A549 (cell line): ENCODE results near the gene ETF1.

Source experiments
- CHD2 ChIP-seq: fragments of 150-350 bp; IDR thresholded peaks from 2 replicates; pipeline ENCODE4 v1.6.1; 2014; ENCODE audit warnings: low read length; ENCODE audit not compliant: partially characterized antibody
- EHMT2 ChIP-seq: fragments of 200-600 bp; sonication (generic); IDR thresholded peaks from 2 replicates; pipeline ENCODE4 v1.6.1; 2016; ENCODE audit warnings: antibody characterized with exemption, low read depth, mild to moderate bottlenecking, moderate library complexity
- EP300 ChIP-seq, 2 experiments: fragments of >200 bp; sonication (Bioruptor Twin); formaldehyde crosslinking; IDR thresholded peaks; 2 replicates in 1 of 2; 3 replicates in 1 of 2; pipeline ENCODE4 v1.6.1; 2016 to 2017
- ESRRA ChIP-seq: fragments of 150-350 bp; IDR thresholded peaks from 2 replicates; pipeline ENCODE4 v1.6.1; 2014; ENCODE audit warnings: mild to moderate bottlenecking, low read length, borderline replicate concordance
- HDAC2 ChIP-seq: fragments of 200-600 bp; sonication (generic); IDR thresholded peaks from 2 replicates; pipeline ENCODE4 v1.6.1; 2016
- HOXA7 ChIP-seq: fragments of 250-450 bp; sonication (Bioruptor Pico); IDR thresholded peaks from 2 replicates; pipeline ENCODE4 v1.5.0; 2020; ENCODE audit warnings: mild to moderate bottlenecking, moderate library complexity
- KDM1A ChIP-seq: fragments of 200-600 bp; sonication (generic); IDR thresholded peaks from 2 replicates; pipeline ENCODE4 v1.6.1; 2016; ENCODE audit warnings: low read depth, mild to moderate bottlenecking
- MYC ChIP-seq: IDR thresholded peaks from 2 replicates; pipeline ENCODE4 v1.6.1; 2012; ENCODE audit warnings: mild to moderate bottlenecking, inconsistent platforms, low read length, improper control_type of control experiment, borderline replicate concordance
- POLR2A ChIP-seq: IDR thresholded peaks from 2 replicates; pipeline ENCODE4 v1.6.1; 2012; ENCODE audit warnings: mild to moderate bottlenecking, low read length
- RCOR1 ChIP-seq: fragments of 150-350 bp; IDR thresholded peaks from 2 replicates; pipeline ENCODE4 v1.6.1; 2014; ENCODE audit warnings: antibody characterized with exemption, low read length, low read depth
- TF ChIP-seq, protein P1 (sequence below): fragments of >200 bp; sonication (Bioruptor Twin); formaldehyde crosslinking; IDR thresholded peaks from 3 replicates; pipeline ENCODE4 v1.5.1; 2016
- TF ChIP-seq, protein P2 (sequence below): fragments of 200-600 bp; sonication (generic); IDR thresholded peaks from 2 replicates; pipeline ENCODE4 v1.6.1; 2016; ENCODE audit warnings: antibody characterized with exemption, mild to moderate bottlenecking, moderate library complexity
- TF ChIP-seq, protein P3 (sequence below): fragments of 450-650 bp; IDR thresholded peaks from 2 replicates; pipeline ENCODE4 v1.6.1; 2014; ENCODE audit warnings: antibody characterized with exemption
- TF ChIP-seq, protein P4 (sequence below): fragments of 150-350 bp; IDR thresholded peaks from 2 replicates; pipeline ENCODE4 v1.6.1; 2014; ENCODE audit warnings: low read depth, mild to moderate bottlenecking, low read length

DNA sequence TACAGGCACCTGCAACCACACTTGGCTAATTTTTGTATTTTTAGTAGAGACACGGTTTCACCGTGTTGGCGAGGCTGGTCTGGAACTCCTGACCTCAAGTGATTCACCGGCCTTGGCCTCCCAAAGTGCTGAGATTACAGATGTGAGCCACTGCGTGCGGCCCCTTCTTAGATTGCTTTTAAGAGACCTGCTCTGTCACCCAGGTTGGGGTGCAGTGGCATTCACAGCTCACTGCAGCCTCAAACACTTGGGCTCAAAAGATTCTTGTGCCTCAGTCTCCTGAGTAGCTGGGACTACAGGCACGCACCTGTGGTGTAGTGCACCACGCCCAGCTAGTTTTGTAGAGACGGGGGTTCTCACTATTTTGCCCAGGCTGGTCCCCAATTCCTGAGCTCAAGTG is 21.2 kb upstream of the ETF1 start:
- TF ChIP-seq RCOR1 (no peak), HOXA7 (CRISPR knock-in tag) (no peak), POLR2A (no peak), ESRRA (no peak), HDAC2 (no peak), EP300 (IDR thresholded peaks at IDR 0.05) (no peak), MYC (no peak), EHMT2 (no peak), CHD2 (no peak), KDM1A (no peak)
- TF ChIP-seq, protein P1, sequence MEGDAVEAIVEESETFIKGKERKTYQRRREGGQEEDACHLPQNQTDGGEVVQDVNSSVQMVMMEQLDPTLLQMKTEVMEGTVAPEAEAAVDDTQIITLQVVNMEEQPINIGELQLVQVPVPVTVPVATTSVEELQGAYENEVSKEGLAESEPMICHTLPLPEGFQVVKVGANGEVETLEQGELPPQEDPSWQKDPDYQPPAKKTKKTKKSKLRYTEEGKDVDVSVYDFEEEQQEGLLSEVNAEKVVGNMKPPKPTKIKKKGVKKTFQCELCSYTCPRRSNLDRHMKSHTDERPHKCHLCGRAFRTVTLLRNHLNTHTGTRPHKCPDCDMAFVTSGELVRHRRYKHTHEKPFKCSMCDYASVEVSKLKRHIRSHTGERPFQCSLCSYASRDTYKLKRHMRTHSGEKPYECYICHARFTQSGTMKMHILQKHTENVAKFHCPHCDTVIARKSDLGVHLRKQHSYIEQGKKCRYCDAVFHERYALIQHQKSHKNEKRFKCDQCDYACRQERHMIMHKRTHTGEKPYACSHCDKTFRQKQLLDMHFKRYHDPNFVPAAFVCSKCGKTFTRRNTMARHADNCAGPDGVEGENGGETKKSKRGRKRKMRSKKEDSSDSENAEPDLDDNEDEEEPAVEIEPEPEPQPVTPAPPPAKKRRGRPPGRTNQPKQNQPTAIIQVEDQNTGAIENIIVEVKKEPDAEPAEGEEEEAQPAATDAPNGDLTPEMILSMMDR, result no peak
- TF ChIP-seq, protein P2, sequence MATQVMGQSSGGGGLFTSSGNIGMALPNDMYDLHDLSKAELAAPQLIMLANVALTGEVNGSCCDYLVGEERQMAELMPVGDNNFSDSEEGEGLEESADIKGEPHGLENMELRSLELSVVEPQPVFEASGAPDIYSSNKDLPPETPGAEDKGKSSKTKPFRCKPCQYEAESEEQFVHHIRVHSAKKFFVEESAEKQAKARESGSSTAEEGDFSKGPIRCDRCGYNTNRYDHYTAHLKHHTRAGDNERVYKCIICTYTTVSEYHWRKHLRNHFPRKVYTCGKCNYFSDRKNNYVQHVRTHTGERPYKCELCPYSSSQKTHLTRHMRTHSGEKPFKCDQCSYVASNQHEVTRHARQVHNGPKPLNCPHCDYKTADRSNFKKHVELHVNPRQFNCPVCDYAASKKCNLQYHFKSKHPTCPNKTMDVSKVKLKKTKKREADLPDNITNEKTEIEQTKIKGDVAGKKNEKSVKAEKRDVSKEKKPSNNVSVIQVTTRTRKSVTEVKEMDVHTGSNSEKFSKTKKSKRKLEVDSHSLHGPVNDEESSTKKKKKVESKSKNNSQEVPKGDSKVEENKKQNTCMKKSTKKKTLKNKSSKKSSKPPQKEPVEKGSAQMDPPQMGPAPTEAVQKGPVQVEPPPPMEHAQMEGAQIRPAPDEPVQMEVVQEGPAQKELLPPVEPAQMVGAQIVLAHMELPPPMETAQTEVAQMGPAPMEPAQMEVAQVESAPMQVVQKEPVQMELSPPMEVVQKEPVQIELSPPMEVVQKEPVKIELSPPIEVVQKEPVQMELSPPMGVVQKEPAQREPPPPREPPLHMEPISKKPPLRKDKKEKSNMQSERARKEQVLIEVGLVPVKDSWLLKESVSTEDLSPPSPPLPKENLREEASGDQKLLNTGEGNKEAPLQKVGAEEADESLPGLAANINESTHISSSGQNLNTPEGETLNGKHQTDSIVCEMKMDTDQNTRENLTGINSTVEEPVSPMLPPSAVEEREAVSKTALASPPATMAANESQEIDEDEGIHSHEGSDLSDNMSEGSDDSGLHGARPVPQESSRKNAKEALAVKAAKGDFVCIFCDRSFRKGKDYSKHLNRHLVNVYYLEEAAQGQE, result no peak
- TF ChIP-seq, protein P3, sequence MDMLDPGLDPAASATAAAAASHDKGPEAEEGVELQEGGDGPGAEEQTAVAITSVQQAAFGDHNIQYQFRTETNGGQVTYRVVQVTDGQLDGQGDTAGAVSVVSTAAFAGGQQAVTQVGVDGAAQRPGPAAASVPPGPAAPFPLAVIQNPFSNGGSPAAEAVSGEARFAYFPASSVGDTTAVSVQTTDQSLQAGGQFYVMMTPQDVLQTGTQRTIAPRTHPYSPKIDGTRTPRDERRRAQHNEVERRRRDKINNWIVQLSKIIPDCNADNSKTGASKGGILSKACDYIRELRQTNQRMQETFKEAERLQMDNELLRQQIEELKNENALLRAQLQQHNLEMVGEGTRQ, result no peak
- TF ChIP-seq, protein P4, sequence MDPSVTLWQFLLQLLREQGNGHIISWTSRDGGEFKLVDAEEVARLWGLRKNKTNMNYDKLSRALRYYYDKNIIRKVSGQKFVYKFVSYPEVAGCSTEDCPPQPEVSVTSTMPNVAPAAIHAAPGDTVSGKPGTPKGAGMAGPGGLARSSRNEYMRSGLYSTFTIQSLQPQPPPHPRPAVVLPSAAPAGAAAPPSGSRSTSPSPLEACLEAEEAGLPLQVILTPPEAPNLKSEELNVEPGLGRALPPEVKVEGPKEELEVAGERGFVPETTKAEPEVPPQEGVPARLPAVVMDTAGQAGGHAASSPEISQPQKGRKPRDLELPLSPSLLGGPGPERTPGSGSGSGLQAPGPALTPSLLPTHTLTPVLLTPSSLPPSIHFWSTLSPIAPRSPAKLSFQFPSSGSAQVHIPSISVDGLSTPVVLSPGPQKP, result no peak
